ENCODE measurements around the gene UBQLNL.

DNA sequence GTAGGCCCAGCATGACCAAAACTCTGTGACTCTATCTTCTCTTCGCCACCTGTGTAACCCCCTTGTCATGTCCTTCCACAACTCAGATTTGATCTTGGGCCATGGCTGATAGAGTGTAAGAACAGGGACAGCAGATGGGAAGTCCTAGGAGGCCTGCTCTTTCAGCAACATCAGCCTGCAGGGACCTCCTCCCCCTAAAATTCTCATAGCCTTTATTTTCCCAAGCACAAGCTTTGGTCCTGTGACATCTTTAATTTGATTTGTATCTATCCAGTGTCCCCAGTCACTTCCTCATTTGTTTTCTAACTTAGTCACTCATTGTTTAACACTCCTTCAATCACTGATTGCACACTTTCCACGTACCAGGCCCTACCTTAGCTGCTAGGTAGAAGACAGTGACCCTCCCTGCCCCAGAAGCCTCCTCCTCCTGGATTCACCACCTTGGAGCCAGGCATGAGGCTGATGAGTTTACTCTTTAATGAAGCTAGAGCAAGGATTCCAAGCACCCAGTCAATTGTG is 12.0 kb downstream of the UBQLNL start:
- TF ChIP-seq, protein P1, sequence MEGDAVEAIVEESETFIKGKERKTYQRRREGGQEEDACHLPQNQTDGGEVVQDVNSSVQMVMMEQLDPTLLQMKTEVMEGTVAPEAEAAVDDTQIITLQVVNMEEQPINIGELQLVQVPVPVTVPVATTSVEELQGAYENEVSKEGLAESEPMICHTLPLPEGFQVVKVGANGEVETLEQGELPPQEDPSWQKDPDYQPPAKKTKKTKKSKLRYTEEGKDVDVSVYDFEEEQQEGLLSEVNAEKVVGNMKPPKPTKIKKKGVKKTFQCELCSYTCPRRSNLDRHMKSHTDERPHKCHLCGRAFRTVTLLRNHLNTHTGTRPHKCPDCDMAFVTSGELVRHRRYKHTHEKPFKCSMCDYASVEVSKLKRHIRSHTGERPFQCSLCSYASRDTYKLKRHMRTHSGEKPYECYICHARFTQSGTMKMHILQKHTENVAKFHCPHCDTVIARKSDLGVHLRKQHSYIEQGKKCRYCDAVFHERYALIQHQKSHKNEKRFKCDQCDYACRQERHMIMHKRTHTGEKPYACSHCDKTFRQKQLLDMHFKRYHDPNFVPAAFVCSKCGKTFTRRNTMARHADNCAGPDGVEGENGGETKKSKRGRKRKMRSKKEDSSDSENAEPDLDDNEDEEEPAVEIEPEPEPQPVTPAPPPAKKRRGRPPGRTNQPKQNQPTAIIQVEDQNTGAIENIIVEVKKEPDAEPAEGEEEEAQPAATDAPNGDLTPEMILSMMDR (IDR thresholded peaks at IDR 0.05), result no peak
- no peak for TF ChIP-seq POLR2A (IDR thresholded peaks at IDR 0.05)

All from Peyer's patch (tissue), 4 donors.